H9 (cell line): ENCODE measurements around the gene CLPSL1. TPM values are rescaled to one million over a fixed set of nuclear protein-coding genes. Genes with fewer than 3 reads are reported as not detected.

ENCODE experiments used
- DNase-seq: peaks from one replicate; pipeline ENCODE4 v3.0.0-alpha.2; 2017
- H2AFZ ChIP-seq: one replicate; pipeline ENCODE4 v1.6.1; 2013; ENCODE audit warnings: mild to moderate bottlenecking, low read length, control low read depth, moderate library complexity
- H2AK5ac ChIP-seq: 2 replicates; pipeline ENCODE4 v1.6.1; 2013; ENCODE audit warnings: low read length, control low read depth, mixed read lengths; ENCODE audit not compliant: insufficient read length
- H2BK120ac ChIP-seq: one replicate; pipeline ENCODE4 v1.6.1; 2013; ENCODE audit warnings: low read depth, mild to moderate bottlenecking, low read length, control low read depth, inconsistent platforms; ENCODE audit not compliant: poor library complexity, severe bottlenecking
- H2BK12ac ChIP-seq: 2 replicates; pipeline ENCODE4 v1.6.1; 2013; ENCODE audit warnings: low read length, control low read depth, mixed read lengths, low read depth; ENCODE audit not compliant: insufficient read length
- H2BK15ac ChIP-seq: 2 replicates; pipeline ENCODE4 v1.6.1; 2013; ENCODE audit warnings: low read depth, low read length, control low read depth
- H2BK20ac ChIP-seq: one replicate; pipeline ENCODE4 v1.6.1; 2013; ENCODE audit warnings: low read depth, mild to moderate bottlenecking, low read length, control low read depth, inconsistent platforms; ENCODE audit not compliant: poor library complexity, severe bottlenecking
- H2BK5ac ChIP-seq: 2 replicates; pipeline ENCODE4 v1.6.1; 2013; ENCODE audit warnings: low read length, control low read depth, mixed read lengths; ENCODE audit not compliant: insufficient read length
- H3K14ac ChIP-seq: 2 replicates; pipeline ENCODE4 v1.6.1; 2013; ENCODE audit warnings: low read length, control low read depth; ENCODE audit not compliant: insufficient read depth
- H3K18ac ChIP-seq: 2 replicates; pipeline ENCODE4 v1.6.1; 2013; ENCODE audit warnings: low read depth, mild to moderate bottlenecking, mixed read lengths, low read length, control low read depth; ENCODE audit not compliant: insufficient read length
- H3K23ac ChIP-seq: 2 replicates; pipeline ENCODE4 v1.6.1; 2013; ENCODE audit warnings: low read length, control low read depth, mixed read lengths, low read depth; ENCODE audit not compliant: insufficient read length
- H3K23me2 ChIP-seq: 2 replicates; pipeline ENCODE4 v1.6.1; 2013; ENCODE audit warnings: low read depth, mild to moderate bottlenecking, mixed read lengths, low read length, control low read depth; ENCODE audit not compliant: insufficient read length, poor library complexity, severe bottlenecking
- H3K27ac ChIP-seq: 2 replicates; pipeline ENCODE4 v1.5.1; 2013; ENCODE audit warnings: low read length, control low read depth, mixed read lengths, low read depth; ENCODE audit not compliant: insufficient read length
- H3K27me3 ChIP-seq: 2 replicates; pipeline ENCODE4 v1.6.1; 2013; ENCODE audit warnings: low read length, control low read depth, inconsistent platforms; ENCODE audit not compliant: insufficient read depth
- H3K4ac ChIP-seq: 2 replicates; pipeline ENCODE4 v1.6.1; 2013; ENCODE audit warnings: low read depth, mild to moderate bottlenecking, control low read depth, inconsistent platforms, low read length, moderate library complexity
- H3K4me1 ChIP-seq: 2 replicates; pipeline ENCODE4 v1.6.1; 2013; ENCODE audit warnings: low read length, control low read depth, inconsistent platforms; ENCODE audit not compliant: insufficient read depth
- H3K4me2 ChIP-seq: 2 replicates; pipeline ENCODE4 v1.6.1; 2013; ENCODE audit warnings: low read length, control low read depth, mixed read lengths; ENCODE audit not compliant: insufficient read length, insufficient read depth
- H3K56ac ChIP-seq: 2 replicates; pipeline ENCODE4 v1.6.1; 2013; ENCODE audit warnings: low read depth, mild to moderate bottlenecking, mixed read lengths, low read length, control low read depth; ENCODE audit not compliant: insufficient read length
- H3K79me1 ChIP-seq: 2 replicates; pipeline ENCODE4 v1.6.1; 2013; ENCODE audit warnings: low read depth, mild to moderate bottlenecking, moderate library complexity, low read length, control low read depth, inconsistent platforms; ENCODE audit not compliant: insufficient read depth, poor library complexity, severe bottlenecking
- H3K79me2 ChIP-seq: 2 replicates; pipeline ENCODE4 v1.6.1; 2013; ENCODE audit warnings: low read length, control low read depth, inconsistent platforms; ENCODE audit not compliant: insufficient read depth
- H3K9ac ChIP-seq: 2 replicates; pipeline ENCODE4 v1.6.1; 2013; ENCODE audit warnings: low read length, control low read depth, mixed read lengths; ENCODE audit not compliant: insufficient read length; ENCODE audit errors: extremely low read depth
- H3K9me3 ChIP-seq: one replicate; pipeline ENCODE4 v1.6.1; 2013; ENCODE audit warnings: low read depth, low read length, inconsistent platforms; ENCODE audit not compliant: control insufficient read depth
- H3T11ph ChIP-seq: one replicate; pipeline ENCODE4 v1.6.1; 2013; ENCODE audit warnings: mild to moderate bottlenecking, low read length, control low read depth, inconsistent platforms
- H4K20me1 ChIP-seq: one replicate; pipeline ENCODE4 v1.6.1; 2013; ENCODE audit not compliant: control insufficient read depth, insufficient read length, insufficient read depth
- H4K5ac ChIP-seq: 2 replicates; pipeline ENCODE4 v1.6.1; 2013; ENCODE audit warnings: low read depth, mild to moderate bottlenecking, mixed read lengths, low read length, control low read depth; ENCODE audit not compliant: insufficient read length
- H4K8ac ChIP-seq: replicated peaks from 2 replicates; pipeline ENCODE4 v1.6.1; 2013; ENCODE audit warnings: low read length, control low read depth, mixed read lengths, low read depth; ENCODE audit not compliant: insufficient read length
- H4K91ac ChIP-seq: 2 replicates; pipeline ENCODE4 v1.6.1; 2013; ENCODE audit warnings: low read depth, mild to moderate bottlenecking, moderate library complexity, mixed read lengths, low read length, control low read depth; ENCODE audit not compliant: insufficient read length
- H3K27ac Mint-ChIP-seq, 3 experiments: 2 replicates in 2 of 3; 3 replicates in 1 of 3; pipeline ENCODE4 v1.8.0; 2020 to 2021; ENCODE audit warnings: mixed read lengths in 3 of 3, mild to moderate bottlenecking in 1 of 3, moderate library complexity in 1 of 3
- H3K27me3 Mint-ChIP-seq: 2 replicates; pipeline ENCODE4 v1.8.0; 2021; ENCODE audit warnings: low read depth, mild to moderate bottlenecking, moderate library complexity, mixed read lengths
- H3K36me3 Mint-ChIP-seq, 3 experiments: 2 replicates in 2 of 3; 3 replicates in 1 of 3; pipeline ENCODE4 v1.8.0; 2020 to 2021; ENCODE audit warnings: low read depth in 3 of 3, mixed read lengths in 3 of 3; ENCODE audit not compliant: insufficient read depth in 1 of 3
- H3K4me1 Mint-ChIP-seq, 2 experiments: 2 replicates each; pipeline ENCODE4 v1.8.0; 2020; ENCODE audit warnings: mixed read lengths in 2 of 2
- H3K4me3 Mint-ChIP-seq, 2 experiments: 2 replicates in 1 of 2; 3 replicates in 1 of 2; pipeline ENCODE4 v1.8.0; 2020 to 2021; ENCODE audit warnings: mild to moderate bottlenecking in 2 of 2, mixed read lengths in 2 of 2, moderate library complexity in 1 of 2
- H3K9me3 Mint-ChIP-seq, 2 experiments: 2 replicates in 1 of 2; 3 replicates in 1 of 2; pipeline ENCODE4 v1.8.0; 2020; ENCODE audit warnings: mild to moderate bottlenecking in 2 of 2, mixed read lengths in 2 of 2, moderate library complexity in 1 of 2
- CTCF ChIP-seq: fragments of 200-600 bp; sonication (generic); conservative IDR thresholded peaks from 3 replicates; pipeline ENCODE4 v1.8.0; 2021; ENCODE audit warnings: antibody characterized with exemption, mild to moderate bottlenecking
- WGBS: extraction: QIAGEN DNeasy Blood & Tissue Kit; methylation state at CpG from one replicate; pipeline ENCODE4 v1.1.7; 2013; ENCODE audit warnings: missing lambda C conversion rate, low lambda C conversion rate, mixed read lengths; ENCODE audit not compliant: insufficient read length; ENCODE audit errors: extremely low coverage; 5-methylcytosine and 5-hydroxymethylcytosine counted together
- total RNA-seq: library from RNA; stranded (reverse); gene quantifications from 2 replicates; pipeline ENCODE4 v1.2.1, GENCODE V29; 2021

CLPSL1 gene
- total RNA-seq, 1 experiment from 2014 or later, result not detected

GRCh38 chr6:35829306-35829705 lies 48.5 kb downstream of the CLPSL1 start:
- H3K4me3 Mint-ChIP-seq, result no peak overlapping the region
- no peak overlapping the region for H2BK20ac ChIP-seq
- no peaks in the 10 kb centered on the region for H4K20me1 ChIP-seq
- H3K23me2 ChIP-seq, result no peaks in the 10 kb centered on the region
- no peak overlapping the region for H4K5ac ChIP-seq
- no peaks in the 10 kb centered on the region for H3K27me3 Mint-ChIP-seq
- H3K4me1 ChIP-seq, result no peaks in the 10 kb centered on the region; the same call in 1 of the 2 replicates
- no peak overlapping the region for H3K23ac ChIP-seq
- H3T11ph ChIP-seq, result no peak overlapping the region
- H3K4ac ChIP-seq, result no peak overlapping the region
- no peak overlapping the region for H4K91ac ChIP-seq
- no peak overlapping the region for H2AK5ac ChIP-seq
- no peak overlapping the region for H3K9ac ChIP-seq
- H3K27ac ChIP-seq, result no peak overlapping the region
- DNase-seq, result no peak
- H2BK120ac ChIP-seq, result no peak overlapping the region
- H2AFZ ChIP-seq, result no peak overlapping the region
- no peaks in the 10 kb centered on the region; a peak in 2 of 5 replicates for H3K9me3 Mint-ChIP-seq
- H3K36me3 Mint-ChIP-seq, result peaks cover 0 to 12% (median 8%) of the 10 kb centered on the region in 3 experiments; a peak in 5 of 7 replicates
- H3K27ac Mint-ChIP-seq, result no peak overlapping the region
- H3K27me3 ChIP-seq, result no peaks in the 10 kb centered on the region
- H3K14ac ChIP-seq, result no peak overlapping the region
- H4K8ac ChIP-seq, result no peak overlapping the region
- H3K56ac ChIP-seq, result no peak overlapping the region
- H2BK12ac ChIP-seq, result no peak overlapping the region
- no peak overlapping the region for H3K18ac ChIP-seq
- no CpG with 5 or more reads among the region's 5 CpGs for WGBS
- TF ChIP-seq CTCF, result no peak
- H3K79me1 ChIP-seq, result no peaks in the 10 kb centered on the region
- H2BK5ac ChIP-seq, result no peak overlapping the region
- H2BK15ac ChIP-seq, result no peak overlapping the region
- H3K4me1 Mint-ChIP-seq, result peaks cover 0 to 5% of the 10 kb centered on the region in 2 experiments; a peak in 2 of 4 replicates
- no peak overlapping the region for H3K4me2 ChIP-seq
- no peaks in the 10 kb centered on the region for H3K79me2 ChIP-seq
- H3K9me3 ChIP-seq, result no peaks in the 10 kb centered on the region
